Gastroesophageal sphincter (tissue), 3 donors: ENCODE measurements around the gene TMEM163.

Source experiments
- CTCF ChIP-seq, 4 experiments: fragments of 200-600 bp in 2 of 4; fragments of 450-650 bp in 2 of 4; sonication (generic) in 1 of 4; IDR thresholded peaks; one replicate each; pipeline ENCODE4 v1.5.1; 2017 to 2019; ENCODE audit warnings: antibody characterized with exemption in 4 of 4, mild to moderate bottlenecking in 2 of 4, moderate library complexity in 2 of 4
- POLR2A ChIP-seq, 2 donors: fragments of 450-650 bp; IDR thresholded peaks; one replicate each; pipeline ENCODE4 v1.6.1; 2017; ENCODE audit warnings: antibody characterized with exemption in 2 of 2, mild to moderate bottlenecking in 2 of 2, moderate library complexity in 1 of 2

- TF ChIP-seq POLR2A (IDR thresholded peaks at IDR 0.05) (no peak), CTCF (IDR thresholded peaks at IDR 0.05) (no peak)
Observed at GRCh38 chr2:134455426-134455825, 263.4 kb downstream of the TMEM163 start.
